HG03439 (cell line): ENCODE data around the gene PTPRQ.
"Not testable (repeated sequence)": the region's sequence is repeated elsewhere in the genome, so short reads cannot be mapped to it uniquely, and the experiment has no call there.

Source experiments
- ATAC-seq: cut with Tn5 transposase; IDR thresholded peaks from one replicate; pipeline ENCODE4 v1.9.1; 2021; ENCODE audit warnings: mild to moderate bottlenecking, moderate library complexity; ENCODE audit not compliant: unreplicated experiment

Gene PTPRQ

GRCh38 chr12:80627782-80628181 lies 183.7 kb downstream of the PTPRQ start:
- no peak for ATAC-seq

DNA sequence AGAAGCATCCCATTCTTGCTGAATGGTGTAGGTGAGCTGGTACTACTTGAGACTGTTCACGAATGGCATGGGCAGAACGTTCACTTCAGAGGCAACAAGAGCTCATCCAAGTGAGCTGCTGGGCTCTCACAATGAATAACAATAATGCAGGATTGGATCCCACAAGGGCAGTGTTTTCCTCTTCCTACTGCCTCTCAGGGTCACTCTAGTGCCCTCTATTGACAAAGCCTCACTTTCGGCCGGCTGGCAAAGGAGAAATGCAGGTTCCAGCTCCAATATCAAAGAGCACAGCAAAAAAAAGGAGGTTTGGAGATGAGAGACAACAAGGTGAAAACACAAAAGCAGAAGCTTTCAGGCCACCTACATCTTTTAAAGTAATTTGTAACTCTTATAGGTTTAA lies 188.8 kb downstream of the PTPRQ start:
- ATAC-seq = no peak

- ATAC-seq = no peak
Measured at GRCh38 chr12:80634903-80635302, 190.9 kb downstream of the PTPRQ start.

- no peak for ATAC-seq
Measured at GRCh38 chr12:80636832-80637231, 192.8 kb downstream of the PTPRQ start.

- ATAC-seq = no peak
Measured at GRCh38 chr12:80641936-80642335, 197.9 kb downstream of the PTPRQ start.

GRCh38 chr12:80643961-80644360 lies 199.9 kb downstream of the PTPRQ start:
- no peak for ATAC-seq

DNA sequence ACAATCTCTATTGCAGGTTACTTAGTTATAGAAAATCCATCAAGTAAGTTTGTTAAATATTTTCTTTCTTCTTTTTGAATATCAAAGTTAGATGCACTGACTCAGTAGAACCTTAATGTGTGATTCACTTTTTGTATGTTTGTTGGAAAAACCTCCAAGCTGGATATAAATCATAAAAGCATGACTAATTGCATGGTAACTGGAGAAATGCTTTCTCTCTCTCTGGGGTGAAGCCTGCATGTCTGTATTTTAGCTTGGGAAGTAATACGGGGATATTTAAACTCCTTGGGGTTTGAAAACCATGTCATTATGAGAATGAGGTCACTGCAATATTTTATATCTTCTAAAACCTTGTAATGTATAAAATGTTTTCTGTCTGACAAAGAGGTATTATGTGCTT lies 204.8 kb downstream of the PTPRQ start:
- no peak for ATAC-seq

DNA sequence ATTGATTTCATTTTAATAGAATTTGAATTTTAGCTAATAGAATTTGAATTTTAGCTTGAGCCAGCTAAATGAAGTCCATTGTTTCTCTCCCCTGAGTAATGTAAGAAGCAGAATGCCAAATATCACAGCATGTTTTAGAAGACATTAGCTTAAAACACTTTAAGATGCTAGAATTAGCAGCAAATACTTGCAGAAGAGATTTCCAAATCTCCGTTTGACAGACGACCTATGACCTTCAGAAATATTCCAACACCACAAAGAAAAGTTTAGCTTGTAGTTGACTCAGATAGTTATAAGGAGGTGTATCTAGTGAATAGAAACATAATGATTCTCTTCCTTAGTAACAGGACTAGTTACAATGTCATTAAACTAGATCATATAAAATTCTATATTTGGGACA lies 211.7 kb downstream of the PTPRQ start:
- no peak for ATAC-seq

- no peak for ATAC-seq
Measured at GRCh38 chr12:80659512-80660063, 215.6 kb downstream of the PTPRQ start.

DNA sequence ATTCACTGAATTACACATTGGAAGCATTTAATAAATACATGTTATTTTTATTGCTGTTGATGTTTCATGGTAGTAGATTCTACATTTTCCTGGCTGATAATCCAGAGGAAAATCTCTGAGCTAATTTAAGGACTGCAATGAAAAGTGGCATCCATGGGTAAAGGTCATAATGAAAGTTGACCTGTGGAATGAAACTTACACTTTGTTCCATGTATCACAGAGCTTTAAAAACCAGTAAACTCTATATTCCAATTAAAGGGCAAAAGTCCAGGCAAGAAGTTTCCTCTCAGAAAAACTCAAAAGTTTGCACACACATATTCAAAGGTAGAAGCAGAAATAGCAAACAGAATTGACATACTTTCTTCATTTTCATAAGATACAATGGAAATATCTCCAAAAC lies 218.6 kb downstream of the PTPRQ start:
- ATAC-seq = no peak

- ATAC-seq = no peak
Measured at GRCh38 chr12:80670214-80670613, 226.2 kb downstream of the PTPRQ start.

GRCh38 chr12:80676042-80676636 lies 232.1 kb downstream of the PTPRQ start:
- not testable (repeated sequence) for ATAC-seq

DNA sequence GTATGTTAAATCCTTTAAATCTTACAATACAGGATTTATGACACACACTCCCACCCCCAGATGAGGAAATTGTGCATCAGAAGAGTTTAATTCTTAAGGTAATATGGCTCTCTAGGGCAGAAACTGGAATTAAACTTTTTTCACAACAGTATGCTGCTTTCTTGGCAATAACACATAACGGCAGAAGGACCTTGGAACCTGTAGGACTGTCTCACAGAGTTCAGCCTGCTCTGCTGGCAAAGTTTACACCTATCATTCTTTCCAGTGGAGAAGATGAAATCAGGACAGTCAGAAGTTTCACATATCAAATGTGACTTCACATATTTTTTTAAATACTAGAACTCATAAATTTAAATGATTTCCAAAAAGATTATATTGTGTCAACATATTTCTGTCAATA lies 232.8 kb downstream of the PTPRQ start:
- no peak for ATAC-seq

DNA sequence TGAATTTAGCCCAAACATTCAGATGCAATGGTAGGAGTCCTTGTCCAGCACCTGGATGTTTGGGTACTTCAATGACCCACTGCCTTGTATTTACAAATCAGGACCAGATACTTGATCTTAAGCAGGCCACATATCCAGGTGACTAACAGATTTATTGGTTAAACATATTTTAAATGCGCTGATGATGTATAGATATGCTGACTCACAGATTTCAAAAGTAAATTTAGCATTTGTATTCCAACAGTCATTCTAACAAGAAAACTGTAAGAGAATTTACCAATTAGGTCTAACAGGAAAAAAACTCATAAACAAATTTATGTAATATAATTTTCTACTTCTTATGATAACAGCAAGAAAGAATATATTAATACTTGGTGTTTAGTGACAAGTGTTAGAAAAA lies 234.0 kb downstream of the PTPRQ start:
- ATAC-seq = no peak

GRCh38 chr12:80679346-80680131 lies 235.5 kb downstream of the PTPRQ start:
- ATAC-seq = no peak

DNA sequence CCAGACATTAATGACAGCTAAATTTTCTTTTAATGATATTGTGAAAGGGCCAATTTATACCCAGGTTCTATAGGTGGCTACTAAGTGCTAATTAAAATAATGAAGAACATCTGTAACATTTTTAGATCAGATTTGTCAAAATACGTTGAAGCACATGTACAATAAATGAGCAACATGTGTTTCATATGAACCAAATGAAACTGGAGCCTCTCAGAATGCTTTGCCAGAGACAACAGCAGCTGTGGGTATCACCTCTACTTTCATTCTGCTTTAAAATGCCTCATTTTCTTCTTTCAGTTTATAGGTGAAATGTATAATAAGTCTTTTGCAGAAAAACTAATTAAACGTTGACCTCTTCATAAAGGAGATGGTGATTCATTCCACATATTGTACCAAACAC lies 237.3 kb downstream of the PTPRQ start:
- ATAC-seq = peak; percentile 93

GRCh38 chr12:80681786-80682185 lies 237.8 kb downstream of the PTPRQ start:
- no peak for ATAC-seq

GRCh38 chr12:80684077-80684495 lies 240.1 kb downstream of the PTPRQ start:
- ATAC-seq = no peak

GRCh38 chr12:80690090-80690489 lies 246.1 kb downstream of the PTPRQ start:
- no peak for ATAC-seq

- no peak for ATAC-seq
Measured at GRCh38 chr12:80690513-80690912, 246.5 kb downstream of the PTPRQ start.

- ATAC-seq = peak; percentile 58
Measured at GRCh38 chr12:80692114-80692513, 248.1 kb downstream of the PTPRQ start.

DNA sequence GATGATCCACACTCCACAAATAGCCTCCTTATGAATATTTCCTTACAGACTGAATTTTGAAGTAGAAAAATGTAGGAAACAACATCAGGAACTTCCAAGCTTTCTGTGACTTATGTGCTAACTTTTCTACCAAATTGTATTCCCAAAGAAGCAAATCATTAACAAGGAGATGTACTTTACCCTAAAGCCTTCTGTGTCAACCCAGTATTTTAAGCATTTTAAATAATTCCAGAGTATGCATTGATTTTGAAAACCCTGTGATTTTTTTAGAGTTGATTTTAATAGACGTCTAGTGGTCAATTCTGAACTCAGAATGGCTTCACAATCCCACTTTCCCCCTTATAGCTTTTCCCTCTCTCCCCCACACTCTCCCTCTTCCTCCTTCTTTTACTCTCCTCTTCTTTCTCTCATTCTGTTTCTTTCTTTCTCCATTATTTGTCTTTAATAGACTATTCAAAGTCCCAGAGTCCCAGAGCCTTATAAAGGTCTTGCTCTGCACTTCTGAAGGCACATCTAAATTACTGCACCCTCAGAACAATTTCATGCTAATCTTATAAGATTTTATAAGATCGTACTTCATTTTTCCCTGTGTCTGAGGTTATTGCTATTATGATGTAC lies 253.3 kb downstream of the PTPRQ start:
- ATAC-seq = no peak
